NCI-H2107 (cell line): ENCODE results near the gene TGFBR3L.

Experiments
- DNase-seq: peaks from one replicate; lab custom pipeline; 2025; lab: John Stamatoyannopoulos, UW

Gene TGFBR3L

GRCh38 chr19:7914598-7915045 lies at the start of gene TGFBR3L:
TGFBR3L (plus strand) TSS chr19:7914830.
- no peak for DNase-seq

- no peak for DNase-seq
These were observed 49.2 kb upstream of the TGFBR3L start for GRCh38 chr19:7865262-7865911.

- no peak for DNase-seq
These were observed 48.1 kb upstream of the TGFBR3L start for GRCh38 chr19:7866399-7867091.

GRCh38 chr19:7867092-7867844 lies 47.4 kb upstream of the TGFBR3L start:
- DNase-seq = no peak

GRCh38 chr19:7868326-7868670 lies 46.3 kb upstream of the TGFBR3L start:
- no peak for DNase-seq

- no peak for DNase-seq
These were observed 45.8 kb upstream of the TGFBR3L start for GRCh38 chr19:7868671-7869452.

GRCh38 chr19:7869453-7869909 lies 45.1 kb upstream of the TGFBR3L start:
- DNase-seq = no peak

GRCh38 chr19:7869910-7870511 lies 44.6 kb upstream of the TGFBR3L start:
- DNase-seq = no peak

- no peak for DNase-seq
These were observed 43.8 kb upstream of the TGFBR3L start for GRCh38 chr19:7870571-7871436.

- peak; percentile 72 for DNase-seq
These were observed 43.0 kb upstream of the TGFBR3L start for GRCh38 chr19:7871437-7872305.

GRCh38 chr19:7872306-7873204 lies 42.1 kb upstream of the TGFBR3L start:
- no peak for DNase-seq

GRCh38 chr19:7873304-7874075 lies 41.1 kb upstream of the TGFBR3L start:
- no peak for DNase-seq

- peak; percentile 80 for DNase-seq
These were observed 40.3 kb upstream of the TGFBR3L start, which contains the start of gene PRR36 for GRCh38 chr19:7874076-7874896. PRR36 (minus strand) TSS chr19:7874390; CDS start chr19:7873689, 701 bp downstream.

GRCh38 chr19:7874897-7875273 lies 39.7 kb upstream of the TGFBR3L start:
- DNase-seq = no peak

- no peak for DNase-seq
These were observed 37.3 kb upstream of the TGFBR3L start for GRCh38 chr19:7877249-7877836.

GRCh38 chr19:7879111-7879807 lies 35.4 kb upstream of the TGFBR3L start:
- DNase-seq = no peak
